Measurements from ENCODE around the gene COPE.
"Not testable (repeated sequence)": the region's sequence is repeated elsewhere in the genome, so short reads cannot be mapped to it uniquely, and the experiment has no call there.

Gene COPE

GRCh38 chr19:18939922-18940768 lies 21.0 kb upstream of the COPE start:
- DNase-seq = no peak

GRCh38 chr19:18939163-18939562 lies 20.0 kb upstream of the COPE start:
- no peak for DNase-seq

- DNase-seq = no peak
Measured at GRCh38 chr19:18933297-18933696, 14.1 kb upstream of the COPE start.

GRCh38 chr19:18932216-18932841 lies 13.1 kb upstream of the COPE start:
- no peak for DNase-seq

- DNase-seq = no peak
Measured at GRCh38 chr19:18931316-18932162, 12.4 kb upstream of the COPE start.

GRCh38 chr19:18929311-18929710 lies 10.1 kb upstream of the COPE start:
- no peak for DNase-seq

GRCh38 chr19:18928018-18928805 lies 9.0 kb upstream of the COPE start:
- no peak for DNase-seq

GRCh38 chr19:18924684-18925213 lies 5.6 kb upstream of the COPE start:
- no peak for DNase-seq

GRCh38 chr19:18922228-18922985 lies 3.2 kb upstream of the COPE start:
- DNase-seq = no peak

GRCh38 chr19:18921593-18921992 lies 2.4 kb upstream of the COPE start:
- no peak for DNase-seq

- DNase-seq = no peak
Measured at GRCh38 chr19:18920400-18920799, 1.2 kb upstream of the COPE start.

GRCh38 chr19:18919900-18920214 lies 670 bp upstream of the COPE start:
- no peak for DNase-seq

- not testable (repeated sequence) for DNase-seq
Measured at GRCh38 chr19:18917593-18917992, 1.6 kb downstream of the COPE start.

- no peak for DNase-seq
Measured at GRCh38 chr19:18915639-18916038, 3.5 kb downstream of the COPE start.

GRCh38 chr19:18913466-18913865 lies 5.7 kb downstream of the COPE start:
- DNase-seq = no peak

- no peak for DNase-seq
Measured at GRCh38 chr19:18912933-18913332, 6.3 kb downstream of the COPE start.

GRCh38 chr19:18910801-18911436 lies 8.3 kb downstream of the COPE start:
- DNase-seq = no peak

GRCh38 chr19:18910010-18910409 lies 9.2 kb downstream of the COPE start:
- DNase-seq = no peak

GRCh38 chr19:18908917-18909619 lies 10.1 kb downstream of the COPE start:
- DNase-seq = no peak

Measured in NCI-H2227 treated with DMSO at 0.1 percent for 48 hours (cell line).